B cell (primary cell): ENCODE measurements around the gene ZNHIT2. TPM values are rescaled to one million over a fixed set of nuclear protein-coding genes. Genes with fewer than 3 reads are reported as not detected.
A peak's percentile ranks its signal among the peaks of the same experiment; 100 is the strongest.

ENCODE experiments used
- ATAC-seq: fragments of 200-7000 bp; cut with Tn5 transposase; one replicate; pipeline ENCODE4 v1.10.0; 2021; ENCODE audit warnings: low read depth, mild to moderate bottlenecking, moderate number of reproducible peaks, moderate library complexity
- CTCF ChIA-PET: fragments of 350-600 bp; sonication (Branson Sonifier 250); formaldehyde crosslinking; loops from one replicate; lab custom pipeline; 2021; ENCODE audit warnings: antibody characterized with exemption, inconsistent platforms; lab: Charles Lee
- POLR2A ChIA-PET: fragments of 350-600 bp; sonication (Branson Sonifier 250); formaldehyde crosslinking; loops from one replicate; lab custom pipeline; 2021; ENCODE audit warnings: antibody characterized with exemption; lab: Charles Lee
- DNase-seq: peaks from one replicate; pipeline ENCODE4 v3.0.0; 2013
- H2AFZ ChIP-seq: 2 replicates; pipeline ENCODE4 v1.6.1; 2012; ENCODE audit warnings: mild to moderate bottlenecking, low read depth, low read length; ENCODE audit not compliant: insufficient read depth, poor library complexity, severe bottlenecking
- H3K27ac ChIP-seq, 2 donors: 1 replicate in 1 of 2; 2 replicates in 1 of 2; pipeline ENCODE4 v1.5.1; 2012 to 2013; ENCODE audit warnings: low read length in 2 of 2, mild to moderate bottlenecking in 2 of 2, moderate library complexity in 1 of 2
- H3K27me3 ChIP-seq, 4 experiments: fragments of 200-600 bp in 1 of 4; sonication (generic) in 1 of 4; replicated peaks in 1 of 4; 1 replicate in 2 of 4; 2 replicates in 2 of 4; pipeline versions ENCODE4 v1.6.1 to v1.7.0; 2013 to 2016; ENCODE audit warnings: low read length in 3 of 4, mild to moderate bottlenecking in 2 of 4, mixed read lengths in 1 of 4, moderate library complexity in 1 of 4; ENCODE audit not compliant: insufficient read depth in 4 of 4, control insufficient read depth in 3 of 4; ENCODE audit errors: control extremely low read depth in 1 of 4
- H3K36me3 ChIP-seq, 2 experiments: replicated peaks in 1 of 2; 1 replicate in 1 of 2; 2 replicates in 1 of 2; pipeline versions ENCODE4 v1.6.1 to v1.7.1; 2013; ENCODE audit warnings: low read length in 1 of 2; ENCODE audit not compliant: insufficient read depth in 2 of 2, control insufficient read depth in 1 of 2; ENCODE audit errors: control extremely low read depth in 1 of 2, extremely low read depth in 1 of 2
- H3K4me1 ChIP-seq, 2 donors: fragments of 200-600 bp in 1 of 2; sonication (generic) in 1 of 2; 1 replicate in 1 of 2; 2 replicates in 1 of 2; pipeline versions ENCODE4 v1.5.1 to v1.6.1; 2013 to 2017; ENCODE audit warnings: low read length in 2 of 2; ENCODE audit not compliant: control insufficient read depth in 2 of 2, insufficient read depth in 2 of 2
- H3K4me2 ChIP-seq: replicated peaks from 2 replicates; pipeline ENCODE3; 2012; ENCODE audit warnings: mild to moderate bottlenecking, low read depth, low read length; ENCODE audit not compliant: poor library complexity, severe bottlenecking
- H3K4me3 ChIP-seq, 5 experiments: fragments of 200-600 bp in 1 of 5; sonication (generic) in 1 of 5; 1 replicate in 3 of 5; 2 replicates in 2 of 5; pipeline versions ENCODE4 v1.5.1 to v1.7.0; 2011 to 2016; ENCODE audit warnings: low read length in 4 of 5, mild to moderate bottlenecking in 4 of 5, low read depth in 2 of 5, control low read depth in 1 of 5, moderate library complexity in 1 of 5; ENCODE audit not compliant: insufficient read depth in 1 of 5; ENCODE audit errors: control extremely low read depth in 1 of 5, extremely low read depth in 1 of 5
- H3K79me2 ChIP-seq: fragments of 200-600 bp; sonication (generic); one replicate; pipeline ENCODE4 v1.6.0; 2016; ENCODE audit warnings: low read length; ENCODE audit not compliant: control insufficient read depth, insufficient read depth
- H3K9ac ChIP-seq: fragments of 200-600 bp; sonication (generic); 2 replicates; pipeline ENCODE4 v1.6.1; 2017; ENCODE audit warnings: mild to moderate bottlenecking, low read length, moderate library complexity
- H3K9me3 ChIP-seq, 3 donors: one replicate each; pipeline versions ENCODE4 v1.6.1 to v1.7.1; 2013; ENCODE audit warnings: low read length in 2 of 3; ENCODE audit not compliant: control insufficient read depth in 2 of 3, insufficient read depth in 1 of 3; ENCODE audit errors: control extremely low read depth in 1 of 3
- H4K20me1 ChIP-seq: 2 replicates; pipeline ENCODE4 v1.6.0; 2012; ENCODE audit warnings: mild to moderate bottlenecking, low read length; ENCODE audit not compliant: insufficient read depth, control insufficient read depth, poor library complexity, severe bottlenecking
- H3K27ac Mint-ChIP-seq: one replicate; pipeline ENCODE4 v1.8.0; 2021; ENCODE audit warnings: mixed read lengths
- H3K27me3 Mint-ChIP-seq: one replicate; pipeline ENCODE4 v1.8.0; 2021; ENCODE audit warnings: mixed read lengths
- H3K4me1 Mint-ChIP-seq: one replicate; pipeline ENCODE4 v1.8.0; 2021; ENCODE audit warnings: mixed read lengths
- H3K4me3 Mint-ChIP-seq: one replicate; pipeline ENCODE4 v1.8.0; 2021; ENCODE audit warnings: mixed read lengths
- H3K9me3 Mint-ChIP-seq: one replicate; pipeline ENCODE4 v1.8.0; 2022; ENCODE audit warnings: mixed read lengths; ENCODE audit not compliant: insufficient read depth
- CTCF ChIP-seq: fragments of 200-600 bp; IDR thresholded peaks from one replicate; pipeline ENCODE4 v1.8.0; 2022; ENCODE audit warnings: antibody characterized with exemption, mild to moderate bottlenecking
- EZH2 ChIP-seq: IDR thresholded peaks from 2 replicates; pipeline ENCODE4 v1.6.1; 2012; ENCODE audit warnings: borderline replicate concordance, low read depth, mild to moderate bottlenecking, moderate library complexity, low read length; ENCODE audit not compliant: insufficient read depth, poor library complexity, severe bottlenecking
- WGBS: methylation state at CpG from one replicate; pipeline ENCODE4 v1.1.5; 2013; ENCODE audit warnings: missing lambda C conversion rate; ENCODE audit not compliant: insufficient coverage; 5-methylcytosine and 5-hydroxymethylcytosine counted together
- intact Hi-C: fragments of 100-400 bp; cut with micrococcal nuclease; formaldehyde crosslinking; loops from one replicate; pipeline ENCODE4 v1.10.0; 2022
- polyA plus RNA-seq: library from polyadenylated mRNA; depleted of rRNA; stranded (reverse); fragments of >200 nt; gene quantifications from 2 replicates; pipeline ENCODE4 v1.2.3, GENCODE V29; 2012
- total RNA-seq, 2 donors: library from RNA; stranded (reverse); fragments of 120-200 nt in 1 of 2; gene quantifications; 1 replicate in 1 of 2; 2 replicates in 1 of 2; pipeline versions ENCODE4 v1.2.3 to v1.2.4, GENCODE V29; 2013 to 2022

ZNHIT2 gene
- total and polyA plus RNA-seq, 2 donors (not counting 1 experiment from before 2014, with no cell fraction given): 6.2 to 14.1 TPM

DNA sequence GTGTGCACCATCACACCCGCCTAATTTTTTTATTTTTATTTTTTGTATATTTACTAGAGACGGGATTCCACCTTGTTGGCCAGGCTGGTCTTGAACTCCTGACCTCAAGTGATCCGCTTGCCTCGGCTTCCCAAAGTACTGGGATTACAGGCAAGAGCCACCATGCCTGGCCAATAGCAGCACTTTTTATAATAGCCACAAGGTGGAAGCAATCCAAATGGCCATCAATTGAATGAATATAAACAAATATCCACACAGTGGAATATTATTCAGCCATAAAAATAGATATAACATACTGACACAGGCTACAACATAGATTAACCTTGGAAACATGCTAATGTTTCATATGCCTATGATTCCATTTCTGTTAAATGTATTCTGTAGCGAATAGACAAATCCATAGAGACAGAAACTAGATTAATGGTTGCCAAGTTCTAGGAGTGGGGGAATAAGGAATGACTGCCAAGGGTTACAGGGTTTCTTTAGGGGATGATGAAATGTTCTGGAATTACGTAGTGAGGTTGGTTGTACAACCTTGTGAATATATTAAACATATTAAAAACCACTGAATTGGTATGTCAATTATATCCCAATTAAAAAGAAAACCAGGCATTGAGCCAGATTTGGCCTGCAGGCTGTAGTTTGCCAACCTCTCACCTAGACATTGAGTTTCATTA lies 16.7 kb downstream of the ZNHIT2 start:
- ChIA-PET CTCF (interaction anchor here (0.7 to 10.2 kb wide), 2 partner anchors 10 to 87 kb away, joined by 3 to 96 read pairs; partner anchors contain the start of genes ARL2 and TM7SF2), POLR2A (no interaction called here)
- H3K4me2 ChIP-seq: no peak overlapping the region
- peaks cover 24% of the 10 kb centered on the region for H3K4me1 Mint-ChIP-seq
- H4K20me1 ChIP-seq: peaks cover 25% of the 10 kb centered on the region
- H3K36me3 ChIP-seq: peaks cover 0 to 43% of the 10 kb centered on the region in 2 experiments
- no CpG with 5 or more reads among the region's 6 CpGs for WGBS
- no peak overlapping the region for H3K4me3 Mint-ChIP-seq
- TF ChIP-seq CTCF (no peak), EZH2 (no peak)
- peaks cover 7 to 12% of the 10 kb centered on the region in 2 donors for H3K4me1 ChIP-seq
- H3K27me3 ChIP-seq: no peaks in the 10 kb centered on the region
- H3K27ac ChIP-seq: no peak overlapping the region
- ATAC-seq: no peak
- intact Hi-C loops: no loop called here
- no peaks in the 10 kb centered on the region for H3K9me3 Mint-ChIP-seq
- H3K9ac ChIP-seq: no peak overlapping the region
- no peak for DNase-seq
- H3K79me2 ChIP-seq: peaks cover 62% of the 10 kb centered on the region
- peaks cover 0 to 3% (median 0%) of the 10 kb centered on the region in 3 donors for H3K9me3 ChIP-seq
- H3K4me3 ChIP-seq: no peak overlapping the region
- no peak overlapping the region for H3K27ac Mint-ChIP-seq
- H3K27me3 Mint-ChIP-seq: no peaks in the 10 kb centered on the region
- H2AFZ ChIP-seq: no peak overlapping the region

- 73% methylated on average over 5 of the region's 8 CpGs for WGBS
- Histone ChIP-seq H3K4me3 (peak overlapping the region; percentile 21 to 90 (median 73)), H3K36me3 (peaks cover 0 to 23% of the 10 kb centered on the region in 2 experiments), H3K9me3 (peaks cover 0 to 6% (median 0%) of the 10 kb centered on the region in 3 donors), H3K27me3 (no peaks in the 10 kb centered on the region), H3K27ac (peak overlapping the region; percentile 42 to 81), H3K79me2 (peaks cover 36% of the 10 kb centered on the region), H4K20me1 (peaks cover 18% of the 10 kb centered on the region), H2AFZ (peak overlapping the region; percentile 88), H3K4me1 (peaks cover 10 to 16% of the 10 kb centered on the region in 2 donors), H3K4me2 (peak overlapping the region; percentile 92), H3K9ac (peak overlapping the region; percentile 90)
- CTCF ChIA-PET: interaction anchor here (0.8 to 10.2 kb wide), 3 partner anchors 11 to 21 kb away, joined by 3 to 96 read pairs (median 20); partner anchors contain the start of genes TM7SF2 and ZNHIT2
- TF ChIP-seq CTCF: no peak
- TF ChIP-seq EZH2: no peak
- peak overlapping the region; percentile 97 for H3K27ac Mint-ChIP-seq
- no peak for DNase-seq
- H3K4me3 Mint-ChIP-seq: peak overlapping the region; percentile 96
- H3K27me3 Mint-ChIP-seq: no peaks in the 10 kb centered on the region
- H3K9me3 Mint-ChIP-seq: no peaks in the 10 kb centered on the region
- intact Hi-C loops: loop anchor here (1.0 kb wide), 5 partner anchors 13 to 84 kb away; partner anchors contain the start of genes CDCA5, SNX15, ZFPL1 and ZNHIT2
- ATAC-seq: no peak
- POLR2A ChIA-PET: interaction anchor here (0.6 to 4.0 kb wide), 9 partner anchors 14 to 325 kb away, joined by 3 to 26 read pairs (median 5); partner anchors contain the start of genes ARL2, CAPN1, FAU and MRPL49
- H3K4me1 Mint-ChIP-seq: peaks cover 24% of the 10 kb centered on the region
Measured at GRCh38 chr11:65096926-65097325, 20.6 kb downstream of the ZNHIT2 start.
